GM18507 (cell line): ENCODE results near the gene SKAP2.

Source experiments
- DNase-seq: peaks from one replicate; pipeline ENCODE4 v3.0.0; 2011; ENCODE audit warnings: low read depth; ENCODE audit not compliant: insufficient read length; ENCODE audit errors: extremely low spot score
- FAIRE-seq: peaks from 2 replicates; lab custom pipeline; 2011; peaks lifted over from hg19 to GRCh38; lab: Jason Lieb, UNC

Gene SKAP2

DNA sequence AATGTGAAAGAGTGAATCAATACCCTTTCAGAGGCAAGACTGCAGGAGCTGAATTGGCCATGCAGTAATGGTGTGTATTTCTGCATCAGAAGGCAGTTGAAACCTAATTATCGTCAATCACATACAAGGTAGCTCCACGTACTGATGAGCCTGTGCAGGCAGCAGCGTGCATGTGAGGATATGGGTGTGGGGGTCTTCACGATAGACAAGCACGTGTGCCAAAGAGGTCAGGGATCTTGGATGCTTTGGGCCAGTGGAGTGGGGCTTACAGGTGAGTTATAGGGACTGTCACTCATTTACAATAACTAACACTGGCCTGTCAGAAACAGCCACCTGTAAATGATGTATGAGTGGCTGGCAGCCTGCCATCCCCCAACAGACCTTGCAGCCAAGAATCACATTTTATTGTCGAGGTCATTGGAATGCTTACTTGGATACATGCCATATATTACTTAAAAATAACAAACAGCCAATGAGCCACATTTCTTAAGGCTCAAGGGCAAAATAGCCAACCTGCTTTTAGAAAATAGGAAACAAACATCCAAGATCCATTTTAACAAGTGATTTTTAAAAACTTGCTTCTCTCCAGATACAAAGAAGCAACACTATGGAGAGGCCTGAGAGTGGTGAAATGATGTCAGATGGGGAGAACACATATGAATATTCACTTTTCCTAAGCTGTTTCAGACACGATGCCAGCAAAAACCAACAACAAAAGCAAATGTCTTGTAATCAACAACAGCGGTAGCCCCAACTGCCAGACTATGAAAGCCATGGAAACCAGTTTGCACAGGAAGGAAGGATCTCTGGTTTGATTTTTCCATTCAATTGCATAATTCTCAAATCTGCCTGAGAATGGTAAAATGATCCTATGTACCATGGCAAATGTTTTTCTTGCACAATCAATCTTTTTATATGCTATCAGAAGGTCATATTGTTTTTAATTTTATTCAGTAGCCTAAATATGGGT, 210.7 kb downstream of the SKAP2 start:
- no peak for DNase-seq
- no peak for FAIRE-seq

GRCh38 chr7:26652401-26653100, 211.8 kb downstream of the SKAP2 start:
- FAIRE-seq (no peak), DNase-seq (no peak)

- FAIRE-seq, result no peak
- DNase-seq, result no peak
These were observed 214.3 kb downstream of the SKAP2 start for GRCh38 chr7:26650103-26650502.

- DNase-seq, result no peak
- FAIRE-seq, result no peak
These were observed 215.0 kb downstream of the SKAP2 start for GRCh38 chr7:26649388-26649787.

GRCh38 chr7:26648554-26648953, 215.8 kb downstream of the SKAP2 start:
- FAIRE-seq (no peak), DNase-seq (no peak)

GRCh38 chr7:26646336-26647048, 217.9 kb downstream of the SKAP2 start:
- FAIRE-seq (no peak), DNase-seq (no peak)

DNA sequence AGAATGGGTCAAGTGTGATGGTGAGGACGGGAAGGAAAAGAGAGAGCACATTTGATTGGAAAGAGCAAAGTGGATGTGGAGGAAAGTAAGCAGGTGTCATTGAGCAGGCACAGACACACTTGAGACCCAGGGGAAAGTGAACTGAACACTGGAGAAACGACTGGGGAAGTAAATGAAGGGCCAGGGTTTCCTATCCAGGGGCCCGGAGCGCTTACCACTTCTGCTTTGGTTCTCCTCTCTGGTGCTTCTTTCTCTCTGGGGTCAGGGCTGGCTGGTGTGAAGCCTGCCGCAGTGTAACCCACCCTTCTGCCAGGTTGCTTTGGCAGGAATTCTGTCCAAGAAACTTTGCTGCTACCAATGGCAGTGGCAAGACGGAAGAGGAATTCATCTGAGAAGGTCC, 219.3 kb downstream of the SKAP2 start:
- DNase-seq (no peak), FAIRE-seq (no peak)

DNA sequence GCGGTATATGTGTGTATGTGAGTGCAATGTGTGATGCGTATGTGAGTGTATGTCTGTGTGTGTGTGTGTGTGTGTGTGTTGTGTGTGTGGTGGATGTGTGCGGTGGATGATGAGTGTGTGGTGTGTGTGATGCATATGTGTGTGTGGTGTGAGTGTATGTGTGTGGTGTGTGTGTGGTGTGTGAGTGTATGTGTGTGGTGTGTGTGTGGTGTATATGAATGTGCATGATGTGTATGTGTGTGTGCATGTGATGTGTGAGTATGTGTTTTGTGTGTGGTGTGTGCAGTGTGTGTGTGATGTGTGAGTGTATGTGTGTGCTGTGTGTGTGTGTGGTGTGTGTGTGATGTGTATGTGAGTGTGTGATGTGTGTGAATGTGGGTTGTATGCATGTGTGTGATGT, 222.0 kb downstream of the SKAP2 start:
- FAIRE-seq (no peak), DNase-seq (no peak)

DNA sequence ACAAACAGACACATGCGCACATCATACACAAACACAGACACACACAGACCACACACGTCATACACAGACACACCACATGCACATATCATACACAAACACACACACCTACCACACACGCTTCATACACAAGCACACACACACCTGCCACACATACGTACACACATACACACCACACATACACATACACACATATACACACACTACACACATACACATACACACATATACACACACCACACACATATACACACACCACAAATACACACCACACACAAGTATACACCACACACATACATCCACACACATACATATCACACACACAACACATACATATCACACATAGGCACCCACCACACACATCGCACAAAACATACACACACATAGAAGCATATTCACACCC, 224.7 kb downstream of the SKAP2 start:
- FAIRE-seq, result no peak
- DNase-seq, result no peak

GRCh38 chr7:26639111-26639510, 225.3 kb downstream of the SKAP2 start:
- FAIRE-seq, result no peak

DNA sequence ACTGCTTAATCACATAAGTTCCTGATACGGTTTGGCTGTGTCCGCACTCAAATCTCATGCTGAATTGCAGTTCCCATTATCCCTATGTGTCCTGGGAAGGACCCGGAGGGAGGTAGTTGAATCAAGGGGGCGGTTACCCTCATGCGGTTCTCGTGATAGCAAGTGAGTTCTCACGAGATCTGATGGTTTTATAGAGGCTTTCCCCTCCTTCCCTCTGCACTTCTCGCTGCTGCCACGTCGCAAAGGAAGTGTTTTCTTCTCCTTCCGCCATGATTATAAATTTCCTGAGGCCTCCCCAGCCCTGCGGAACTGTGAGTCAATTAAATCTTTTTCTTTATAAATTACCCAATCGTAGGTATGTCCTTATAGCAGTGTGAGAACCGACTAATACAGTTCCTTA, 226.2 kb downstream of the SKAP2 start:
- FAIRE-seq (no peak), DNase-seq (no peak)

More at GRCh38 chr7:26639111-26639510, 225.3 kb downstream of the SKAP2 start:
- no peak for DNase-seq

DNA sequence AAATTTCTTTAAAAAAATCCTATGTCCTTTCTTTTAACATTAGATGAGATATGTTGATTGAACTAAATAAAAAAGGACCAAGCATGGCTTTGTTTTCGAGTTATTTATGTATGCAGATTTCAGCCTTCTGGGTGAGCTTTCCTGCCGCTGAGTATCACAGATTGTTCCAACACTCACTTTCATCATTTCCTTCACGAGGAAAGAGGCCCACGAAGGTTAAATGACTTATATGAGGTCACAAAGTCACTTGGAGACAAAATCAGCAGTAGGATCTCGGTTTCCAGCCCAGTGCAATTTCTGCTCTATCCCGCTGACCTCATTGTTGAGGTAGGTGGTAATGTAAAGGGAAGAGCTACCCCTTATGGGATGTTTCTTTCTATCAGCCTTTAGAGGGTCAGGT, 226.8 kb downstream of the SKAP2 start:
- DNase-seq (no peak), FAIRE-seq (no peak)

- DNase-seq (no peak), FAIRE-seq (no peak)
These were observed 227.6 kb downstream of the SKAP2 start for GRCh38 chr7:26636808-26637207.

DNA sequence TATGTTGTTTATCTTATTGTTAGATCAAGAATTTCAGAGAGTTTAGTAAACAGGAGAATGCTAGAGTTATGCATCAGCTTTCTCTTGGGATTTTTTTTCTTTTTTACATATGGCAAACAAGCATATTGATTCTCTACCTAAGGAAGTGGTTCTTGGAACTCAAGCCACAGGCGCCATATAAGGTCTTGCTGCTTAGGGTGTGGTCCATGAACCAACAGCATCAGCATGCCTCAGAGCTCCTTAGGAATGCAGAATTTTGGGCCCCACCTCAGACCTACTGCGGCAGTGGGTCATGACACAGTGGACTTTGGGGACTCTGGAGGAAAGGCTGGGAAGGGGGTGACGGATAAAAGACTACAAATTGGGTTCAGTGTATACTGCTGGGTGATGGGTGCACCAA, 230.8 kb downstream of the SKAP2 start:
- FAIRE-seq (no peak), DNase-seq (no peak)

DNA sequence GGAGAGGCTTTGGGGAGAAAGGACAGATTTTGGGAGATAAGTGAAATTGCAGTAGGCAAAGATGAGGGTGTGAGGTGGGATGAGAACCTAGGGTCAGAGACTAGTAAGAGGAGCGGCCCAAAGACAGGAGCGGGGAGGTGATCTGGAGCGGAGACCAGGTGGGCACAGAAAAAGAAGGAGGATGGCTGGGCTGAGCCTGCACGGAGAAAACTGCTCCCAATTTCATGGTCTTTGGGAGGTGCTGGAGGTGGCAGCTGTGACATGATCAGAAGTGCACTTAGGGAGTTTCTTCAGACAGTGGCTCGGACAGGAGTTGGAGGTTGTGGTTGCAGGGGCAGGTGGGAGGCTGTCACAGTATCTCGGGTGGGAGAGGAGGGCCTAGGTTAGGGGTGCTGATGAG, 232.8 kb downstream of the SKAP2 start:
- no peak for FAIRE-seq
- no peak for DNase-seq

DNA sequence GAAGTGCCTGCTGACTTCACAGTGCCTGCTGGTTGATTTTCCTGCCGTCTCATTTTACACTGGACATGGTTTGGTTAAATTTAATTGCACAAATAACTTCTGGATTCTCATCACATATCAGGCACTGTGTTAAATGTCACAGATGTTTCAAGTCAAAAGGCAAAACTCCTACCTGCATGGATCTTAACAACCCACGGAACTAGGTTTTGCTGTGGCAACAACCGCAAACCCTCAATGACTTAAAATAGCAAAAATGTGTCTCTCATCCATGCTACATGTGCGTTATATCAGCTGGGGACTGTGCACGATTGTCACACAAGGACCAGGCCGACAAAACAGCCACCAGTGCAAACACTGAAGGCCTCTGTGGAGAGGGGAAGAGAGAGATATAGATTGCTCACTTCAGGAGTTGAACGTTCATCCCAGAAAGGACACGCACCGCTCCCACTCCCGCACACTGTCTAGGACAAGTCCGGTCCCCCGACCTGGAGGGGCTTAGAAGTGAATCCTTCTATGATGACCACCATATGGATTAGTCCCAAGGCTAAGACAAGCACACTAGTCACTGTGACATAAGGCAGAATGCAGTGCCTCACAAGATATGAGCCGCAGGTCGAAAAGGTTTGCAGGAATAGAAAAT, 233.3 kb downstream of the SKAP2 start:
- FAIRE-seq, result no peak
- no peak for DNase-seq

GRCh38 chr7:26630361-26630760, 234.0 kb downstream of the SKAP2 start:
- DNase-seq (no peak), FAIRE-seq (no peak)

DNA sequence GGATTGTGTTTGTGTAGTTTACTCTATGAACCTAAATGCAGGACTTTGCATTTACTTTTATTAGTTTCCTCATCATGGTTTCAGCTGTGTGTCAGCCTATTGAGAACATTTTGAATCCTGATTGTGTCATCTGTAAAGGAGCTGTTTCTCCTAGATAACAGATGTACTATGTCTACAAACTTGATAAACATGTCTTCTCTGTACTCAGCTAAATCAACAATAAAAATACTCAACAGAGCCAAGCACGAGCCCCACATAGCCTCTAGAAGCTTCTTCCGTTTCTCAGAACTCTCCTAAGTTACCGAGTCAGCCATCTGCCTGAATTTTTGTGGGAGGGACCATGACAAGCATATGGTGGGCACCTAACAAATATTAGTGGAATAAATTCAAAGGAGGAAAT, 234.7 kb downstream of the SKAP2 start:
- no peak for FAIRE-seq
- no peak for DNase-seq

DNA sequence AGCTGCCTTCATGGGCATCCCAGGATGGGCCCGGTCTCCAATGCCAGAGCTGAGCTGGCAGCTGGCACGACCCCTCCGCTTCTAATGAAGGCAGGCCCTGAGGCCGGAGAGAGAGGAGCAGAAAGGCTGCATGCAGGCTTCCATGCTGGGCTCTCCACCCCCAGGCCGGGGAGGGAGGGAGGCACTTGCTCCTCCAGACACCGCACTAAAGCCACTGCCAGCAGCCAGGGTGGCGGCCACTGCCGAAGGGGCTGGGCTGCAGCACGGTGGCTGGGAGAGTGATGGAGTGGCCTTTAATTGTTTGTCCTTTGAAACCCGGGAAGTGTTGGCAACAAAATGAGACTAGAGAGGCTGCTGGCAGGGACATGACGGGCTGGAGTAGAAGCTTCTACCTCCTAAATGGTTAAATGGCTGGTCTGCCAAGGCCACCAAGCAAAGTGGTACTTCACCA, 236.5 kb downstream of the SKAP2 start:
- no peak for FAIRE-seq
- DNase-seq, result no peak

DNA sequence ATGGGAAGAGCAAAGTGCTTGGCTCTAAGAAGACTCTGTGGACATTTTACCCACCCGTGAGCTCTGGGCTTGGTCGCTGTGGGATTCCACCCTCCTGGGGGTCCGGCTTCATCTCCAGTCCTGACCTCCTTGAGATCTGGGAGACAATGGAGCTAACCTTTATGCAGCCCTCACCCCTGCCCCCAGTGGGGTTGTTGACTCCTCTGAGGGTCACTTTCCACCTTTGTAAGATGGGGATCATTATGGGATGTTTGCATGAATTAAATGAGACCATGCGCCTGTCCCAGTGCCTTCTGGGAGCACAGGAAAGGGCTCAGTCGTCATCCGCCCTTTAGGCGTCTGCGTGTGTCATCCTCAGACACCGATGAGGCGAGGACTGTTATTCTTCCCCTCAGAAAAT, 237.2 kb downstream of the SKAP2 start:
- DNase-seq, result no peak
- FAIRE-seq, result no peak
